HPDE6-E6E7 (cell line): ENCODE results near the gene OLIG1.

Source experiments
- DNase-seq: peaks from one replicate; pipeline ENCODE4 v3.0.0; 2011; ENCODE audit warnings: missing footprints; ENCODE audit errors: extremely low spot score

OLIG1 gene

GRCh38 chr21:33063375-33063883 is 6.5 kb upstream of the OLIG1 start:
- no peak for DNase-seq

- no peak for DNase-seq
Measured at GRCh38 chr21:33063907-33064622, 5.9 kb upstream of the OLIG1 start.

GRCh38 chr21:33064623-33065390 is 5.1 kb upstream of the OLIG1 start:
- no peak for DNase-seq

GRCh38 chr21:33067043-33067442 is 2.9 kb upstream of the OLIG1 start:
- DNase-seq, result no peak

- no peak for DNase-seq
Measured at GRCh38 chr21:33067457-33067856, 2.5 kb upstream of the OLIG1 start.

GRCh38 chr21:33069243-33069642 is 698 bp upstream of the OLIG1 start:
- no peak for DNase-seq

- DNase-seq, result no peak
Measured at GRCh38 chr21:33069645-33069993, 322 bp upstream of the OLIG1 start.

GRCh38 chr21:33070744-33070997 is 730 bp downstream of the OLIG1 start:
- no peak for DNase-seq

- no peak for DNase-seq
Measured at GRCh38 chr21:33070998-33071769, 1.2 kb downstream of the OLIG1 start.

GRCh38 chr21:33071770-33072306 is 1.9 kb downstream of the OLIG1 start:
- no peak for DNase-seq

GRCh38 chr21:33073636-33074035 is 3.7 kb downstream of the OLIG1 start:
- no peak for DNase-seq

- DNase-seq, result no peak
Measured at GRCh38 chr21:33075128-33075527, 5.2 kb downstream of the OLIG1 start.

- DNase-seq, result no peak
Measured at GRCh38 chr21:33075596-33076195, 5.8 kb downstream of the OLIG1 start.

GRCh38 chr21:33076600-33077329 is 6.8 kb downstream of the OLIG1 start:
- no peak for DNase-seq

GRCh38 chr21:33078907-33079582 is 9.1 kb downstream of the OLIG1 start:
- peak; percentile 89 for DNase-seq

GRCh38 chr21:33080376-33080775 is 10.4 kb downstream of the OLIG1 start:
- DNase-seq, result no peak

GRCh38 chr21:33080776-33081175 is 10.8 kb downstream of the OLIG1 start:
- no peak for DNase-seq

- DNase-seq, result no peak
Measured at GRCh38 chr21:33088384-33088783, 18.4 kb downstream of the OLIG1 start.

GRCh38 chr21:33089395-33090119 is 19.6 kb downstream of the OLIG1 start:
- DNase-seq, result no peak

- no peak for DNase-seq
Measured at GRCh38 chr21:33096426-33096825, 26.5 kb downstream of the OLIG1 start.
